Measurements from ENCODE around the gene VKORC1. TPM values are rescaled to one million over a fixed set of nuclear protein-coding genes. Genes with fewer than 3 reads are reported as not detected.
A peak's percentile ranks its signal among the peaks of the same experiment; 100 is the strongest.
"Not testable (repeated sequence)": the region's sequence is repeated elsewhere in the genome, so short reads cannot be mapped to it uniquely, and the experiment has no call there.

The VKORC1 gene
- total RNA-seq, 4 donors from 2014 or later: 93.6 to 119 (median 107) TPM

- TF ChIP-seq CTCF (IDR thresholded peaks at IDR 0.05): no peak
- no peak for TF ChIP-seq EP300 (IDR thresholded peaks at IDR 0.05)
- no peak for TF ChIP-seq POLR2A (IDR thresholded peaks at IDR 0.05)
- no peak for TF ChIP-seq POLR2AphosphoS5 (IDR thresholded peaks at IDR 0.05)
- H3K4me1 ChIP-seq: peaks cover 0 to 49% (median 10%) of the 10 kb centered on the region in 3 donors
Observed at GRCh38 chr16:31106509-31107464, 12.2 kb upstream of the VKORC1 start.

GRCh38 chr16:31105677-31106213, 11.1 kb upstream of the VKORC1 start:
- Histone ChIP-seq H3K27me3 (no peaks in the 10 kb centered on the region), H3K4me1 (peaks cover 0 to 48% (median 10%) of the 10 kb centered on the region in 3 donors), H3K27ac (peak overlapping the region in 3 of 4 donors; percentile 69 to 73 (median 69)), H3K36me3 (peaks cover 0 to 17% of the 10 kb centered on the region in 2 donors), H3K4me3 (peak overlapping the region in 1 of 2 donors; percentile 30), H3K9me3 (no peaks in the 10 kb centered on the region)
- ATAC-seq: peak; percentile 87
- TF ChIP-seq CTCF (IDR thresholded peaks at IDR 0.05) (peak in 3 of 4 experiments; percentile 77 to 87 (median 78)), POLR2AphosphoS5 (IDR thresholded peaks at IDR 0.05) (peak; percentile 67), POLR2A (IDR thresholded peaks at IDR 0.05) (no peak), EP300 (IDR thresholded peaks at IDR 0.05) (no peak)
- WGBS, 2 donors (ENCODE audit: low coverage in 1 of 2): 9 to 77% methylated on average over 3 to 23 of the region's 33 CpGs

More at GRCh38 chr16:31106509-31107464, 12.2 kb upstream of the VKORC1 start:
- Histone ChIP-seq H3K27me3 (no peaks in the 10 kb centered on the region), H3K4me3 (no peak overlapping the region), H3K36me3 (peaks cover 0 to 27% of the 10 kb centered on the region in 2 donors), H3K9me3 (no peaks in the 10 kb centered on the region), H3K27ac (peak overlapping the region in 1 of 4 donors; percentile 69)
- 90 to 97% methylated on average over 12 to 17 of the region's 28 CpGs for WGBS, 2 donors (ENCODE audit: low coverage in 1 of 2)
- ATAC-seq: no peak

- H3K27me3 ChIP-seq, ATAC-seq, H3K4me3 ChIP-seq, H3K4me1 ChIP-seq, H3K9me3 ChIP-seq, H3K36me3 ChIP-seq, H3K27ac ChIP-seq: not testable (repeated sequence)
- 61 to 78% methylated on average over 6 to 12 of the region's 13 CpGs for WGBS, 2 donors (ENCODE audit: low coverage in 1 of 2)
Observed at GRCh38 chr16:31100876-31101641, 6.5 kb upstream of the VKORC1 start.

GRCh38 chr16:31099860-31100638, 5.5 kb upstream of the VKORC1 start:
- WGBS, 2 donors (ENCODE audit: low coverage in 1 of 2): 64 to 77% methylated on average over 2 to 3 of the region's 4 CpGs
- Histone ChIP-seq H3K27me3 (no peaks in the 10 kb centered on the region), H3K36me3 (no peaks in the 10 kb centered on the region), H3K4me1 (peaks cover 0 to 8% (median 0%) of the 10 kb centered on the region in 3 donors), H3K9me3 (no peaks in the 10 kb centered on the region), H3K4me3 (no peak overlapping the region), H3K27ac (no peak overlapping the region)
- no peak for ATAC-seq
- TF ChIP-seq EP300 (IDR thresholded peaks at IDR 0.05): no peak
- no peak for TF ChIP-seq POLR2AphosphoS5 (IDR thresholded peaks at IDR 0.05)

GRCh38 chr16:31094088-31094423, 541 bp downstream of the VKORC1 start:
- Histone ChIP-seq H3K9me3 (no peaks in the 10 kb centered on the region), H3K36me3 (peaks cover 0 to 31% of the 10 kb centered on the region in 2 donors), H3K27me3 (no peaks in the 10 kb centered on the region), H3K27ac (peak overlapping the region; percentile 54 to 95 (median 86)), H3K4me3 (peak overlapping the region; percentile 51 to 86), H3K4me1 (peaks cover 0 to 28% (median 6%) of the 10 kb centered on the region in 3 donors)
- peak; percentile 2 for ATAC-seq
- TF ChIP-seq CTCF (IDR thresholded peaks at IDR 0.05) (no peak), POLR2AphosphoS5 (IDR thresholded peaks at IDR 0.05) (no peak), EP300 (IDR thresholded peaks at IDR 0.05) (no peak), POLR2A (IDR thresholded peaks at IDR 0.05) (no peak)
- WGBS, 2 donors (ENCODE audit: low coverage in 1 of 2): 1% methylated on average over 14 to 19 of the region's 20 CpGs
